Upper lobe of right lung (tissue), 1 donor: ENCODE data around the gene CHRNB1. TPM values are rescaled to one million over a fixed set of nuclear protein-coding genes. Genes with fewer than 3 reads are reported as not detected.

ENCODE experiments used
- ATAC-seq: fragments of 200-7000 bp; cut with Tn5 transposase; one replicate; pipeline ENCODE4 v1.9.1; 2020; ENCODE audit warnings: mild to moderate bottlenecking, moderate library complexity
- DNase-seq: peaks from one replicate; pipeline ENCODE4 v3.0.0-alpha.2; 2020
- H3K27ac ChIP-seq: fragments of 200-600 bp; one replicate; pipeline ENCODE4 v1.8.0; 2022
- H3K27me3 ChIP-seq: fragments of 200-600 bp; one replicate; pipeline ENCODE4 v1.8.0; 2022; ENCODE audit warnings: mild to moderate bottlenecking
- H3K36me3 ChIP-seq: fragments of 200-600 bp; one replicate; pipeline ENCODE4 v1.8.0; 2022
- H3K4me1 ChIP-seq: fragments of 200-600 bp; one replicate; pipeline ENCODE4 v1.8.0; 2022
- H3K4me3 ChIP-seq: fragments of 200-600 bp; one replicate; pipeline ENCODE4 v1.8.0; 2022; ENCODE audit warnings: mild to moderate bottlenecking
- H3K9me3 ChIP-seq: fragments of 200-600 bp; one replicate; pipeline ENCODE4 v1.8.0; 2022
- CTCF ChIP-seq: fragments of 200-600 bp; IDR thresholded peaks from one replicate; pipeline ENCODE4 v1.8.0; 2022; ENCODE audit warnings: antibody characterized with exemption
- intact Hi-C: fragments of 100-400 bp; cut with DNase I; formaldehyde crosslinking; loops from one replicate; pipeline ENCODE4 v1.11.0; 2022
- total RNA-seq: library from RNA; stranded (reverse); fragmentation: NEBNext Ultra II Directional; extraction: Animal tissue kit (Norgen Biotek cat#: 25700); gene quantifications from one replicate; pipeline ENCODE4 v1.2.1, GENCODE V29; 2021
- donor health status: DM: no; HTN: yes; CAD: no; lungs with severe emphysema.

Gene CHRNB1
- total RNA-seq, 1 donor from 2014 or later = 10.1 TPM

GRCh38 chr17:7418472-7419152, 26.2 kb upstream of the CHRNB1 start:
- intact Hi-C loops = no loop called here
- DNase-seq (no peak), ATAC-seq (no peak)
- H3K4me3 ChIP-seq = no peak overlapping the region
- H3K27ac ChIP-seq = no peak overlapping the region
- no peaks in the 10 kb centered on the region for H3K9me3 ChIP-seq
- H3K36me3 ChIP-seq = no peaks in the 10 kb centered on the region
- H3K27me3 ChIP-seq = no peaks in the 10 kb centered on the region
- no peaks in the 10 kb centered on the region for H3K4me1 ChIP-seq
- TF ChIP-seq CTCF = no peak

DNA sequence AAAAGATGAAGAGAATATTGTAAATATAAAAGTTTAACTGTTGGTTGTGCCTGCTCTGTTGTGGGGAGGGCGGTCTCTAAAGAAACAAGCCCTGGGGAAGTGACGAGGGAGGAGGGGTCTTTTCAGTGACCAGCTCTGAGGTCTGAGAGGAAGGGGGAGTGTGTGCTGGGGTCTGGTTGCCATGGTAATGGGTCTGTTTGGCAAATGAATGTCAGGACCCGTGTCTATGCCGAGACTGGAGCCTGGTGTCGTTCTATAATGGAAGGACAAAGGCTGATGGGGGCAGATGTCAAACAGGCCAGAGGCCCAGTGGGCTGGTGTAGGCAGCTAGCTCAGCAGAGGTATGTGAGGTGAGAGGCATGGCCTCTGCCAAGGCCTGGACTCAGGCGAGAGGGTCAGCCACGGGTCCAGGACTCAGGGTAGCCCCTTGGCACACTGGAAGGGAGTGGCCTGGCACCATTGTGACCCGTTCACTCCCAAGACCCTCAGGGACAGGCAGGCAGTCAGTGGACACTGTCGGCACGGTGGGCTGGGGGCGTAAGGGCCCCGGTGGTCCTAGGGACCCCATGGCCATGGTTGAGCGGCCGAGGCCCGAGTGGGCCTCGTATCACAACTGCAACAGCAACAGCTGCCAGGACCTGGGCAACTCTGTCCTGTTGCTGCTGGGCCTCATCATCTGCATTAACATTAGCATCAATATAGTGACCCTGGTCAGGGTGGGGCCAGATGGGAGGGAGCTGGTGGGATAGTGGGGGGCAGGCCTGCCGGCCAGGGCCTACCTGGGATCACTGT, 24.8 kb upstream of the CHRNB1 start, which contains the start of gene SPEM1:
SPEM1 (plus strand) TSS at position 506 of the 792 bp plus-strand sequence; CDS start at position 567, 61 bp downstream.
- Histone ChIP-seq H3K27me3 (no peaks in the 10 kb centered on the region), H3K27ac (no peak within 1 kb of the TSS), H3K9me3 (no peaks in the 10 kb centered on the region), H3K36me3 (no peaks in the 10 kb centered on the region), H3K4me1 (no peaks in the 10 kb centered on the region), H3K4me3 (no peak within 1 kb of the TSS)
- no peak for ATAC-seq
- intact Hi-C loops = no loop called here
- DNase-seq = no peak
- no peak for TF ChIP-seq CTCF

GRCh38 chr17:7421186-7421585, 23.7 kb upstream of the CHRNB1 start:
- intact Hi-C loops = no loop called here
- Histone ChIP-seq H3K27ac (no peak overlapping the region), H3K27me3 (no peaks in the 10 kb centered on the region), H3K36me3 (no peaks in the 10 kb centered on the region), H3K4me3 (no peak overlapping the region), H3K9me3 (no peaks in the 10 kb centered on the region), H3K4me1 (no peaks in the 10 kb centered on the region)
- DNase-seq = no peak
- no peak for TF ChIP-seq CTCF
- no peak for ATAC-seq

DNA sequence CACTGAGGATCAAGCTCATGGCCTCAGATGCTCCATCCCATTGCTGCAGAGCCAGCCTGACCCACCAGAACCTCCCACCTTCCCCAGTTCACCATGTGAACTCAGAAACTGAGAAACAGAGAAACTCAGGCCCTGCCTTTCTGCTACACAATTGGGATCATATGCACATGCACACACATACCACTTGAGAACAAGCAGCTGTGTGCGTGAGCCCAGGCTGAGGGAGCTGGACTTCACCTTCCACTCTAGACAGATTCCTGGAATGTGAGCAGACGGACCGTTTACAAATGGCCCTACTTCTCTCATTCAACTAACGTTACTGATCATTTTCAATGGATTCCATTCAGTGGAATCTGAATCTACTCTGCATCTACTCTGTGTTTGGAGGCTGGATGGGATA, 21.2 kb upstream of the CHRNB1 start:
- Histone ChIP-seq H3K27me3 (no peaks in the 10 kb centered on the region), H3K36me3 (no peaks in the 10 kb centered on the region), H3K9me3 (no peaks in the 10 kb centered on the region), H3K4me1 (no peaks in the 10 kb centered on the region), H3K4me3 (no peak overlapping the region), H3K27ac (no peak overlapping the region)
- ATAC-seq (no peak), DNase-seq (no peak)
- intact Hi-C loops = no loop called here
- no peak for TF ChIP-seq CTCF

GRCh38 chr17:7425316-7425715, 19.5 kb upstream of the CHRNB1 start, which contains the start of gene SPEM2:
Gene SPEM2 (plus strand): TSS chr17:7425616. CDS start chr17:7425689, 73 bp downstream.
- no peak within 1 kb of the TSS for H3K4me3 ChIP-seq
- H3K4me1 ChIP-seq = no peaks in the 10 kb centered on the region
- no peak for DNase-seq
- no peak for ATAC-seq
- intact Hi-C loops = no loop called here
- TF ChIP-seq CTCF = no peak
- no peak within 1 kb of the TSS for H3K27ac ChIP-seq
- H3K36me3 ChIP-seq = no peaks in the 10 kb centered on the region
- no peaks in the 10 kb centered on the region for H3K27me3 ChIP-seq
- H3K9me3 ChIP-seq = no peaks in the 10 kb centered on the region
